IMR-90 (cell line): Measurements from ENCODE around the gene ARTN. TPM values are rescaled to one million over a fixed set of nuclear protein-coding genes. Genes with fewer than 3 reads are reported as not detected.

Experiments
- ATAC-seq: fragments of 200-7000 bp; cut with Tn5 transposase; 2 replicates; pipeline ENCODE4 v1.9.1; 2020; ENCODE audit warnings: low read depth, mild to moderate bottlenecking, moderate library complexity
- BruUV-seq: library from RNA; stranded (reverse); fragments of 400-500 nt; replicated peaks from 2 replicates; lab custom pipeline; 2021; lab: Mats Ljungman, UMichigan
- CTCF ChIA-PET: fragments of 300-600 bp; formaldehyde crosslinking; extraction: SDS; loops from one replicate; lab custom pipeline; 2021; ENCODE audit warnings: antibody characterized with exemption; lab: Yijun Ruan, JAX
- POLR2A ChIA-PET: fragments of 300-600 bp; sonication (Branson Sonifier 250); formaldehyde crosslinking; loops from one replicate; lab custom pipeline; 2022; ENCODE audit warnings: antibody characterized with exemption; ENCODE audit not compliant: unreplicated experiment; lab: Charles Lee
- DNase-seq: peaks from one replicate; pipeline ENCODE4 v3.0.0; 2013
- H2AFZ ChIP-seq: replicated peaks from 2 replicates; pipeline ENCODE3; 2013; ENCODE audit warnings: low read length, mild to moderate bottlenecking; ENCODE audit not compliant: poor library complexity
- H2AK5ac ChIP-seq: 2 replicates; pipeline ENCODE4 v1.6.1; 2013; ENCODE audit warnings: low read depth, low read length, inconsistent platforms
- H2AK9ac ChIP-seq: replicated peaks from 2 replicates; pipeline ENCODE3; 2013; ENCODE audit warnings: mild to moderate bottlenecking, low read depth, low read length, moderate library complexity; ENCODE audit not compliant: poor library complexity
- H2BK120ac ChIP-seq: 2 replicates; pipeline ENCODE4 v1.6.1; 2013; ENCODE audit warnings: low read depth, low read length, inconsistent platforms
- H2BK15ac ChIP-seq: 3 replicates; pipeline ENCODE4 v1.6.1; 2013; ENCODE audit warnings: low read depth, low read length, inconsistent platforms
- H2BK20ac ChIP-seq: 2 replicates; pipeline ENCODE4 v1.6.1; 2013; ENCODE audit warnings: low read depth, mild to moderate bottlenecking, inconsistent platforms, low read length, moderate library complexity
- H2BK5ac ChIP-seq: 2 replicates; pipeline ENCODE4 v1.6.1; 2013; ENCODE audit warnings: mild to moderate bottlenecking, low read depth, low read length, inconsistent platforms; ENCODE audit not compliant: poor library complexity, severe bottlenecking
- H3K14ac ChIP-seq: replicated peaks from 2 replicates; pipeline ENCODE4 v1.6.1; 2013; ENCODE audit warnings: low read depth, low read length, inconsistent platforms
- H3K18ac ChIP-seq: 2 replicates; pipeline ENCODE4 v1.6.1; 2013; ENCODE audit warnings: low read depth, low read length, control low read depth
- H3K23ac ChIP-seq: 2 replicates; pipeline ENCODE4 v1.6.1; 2013; ENCODE audit warnings: low read depth, low read length, inconsistent platforms
- H3K27ac ChIP-seq: 2 replicates; pipeline ENCODE4 v1.5.1; 2013; ENCODE audit warnings: mild to moderate bottlenecking, control low read depth, low read length; ENCODE audit not compliant: insufficient read depth
- H3K27me3 ChIP-seq: 2 replicates; pipeline ENCODE4 v1.6.1; 2013; ENCODE audit warnings: low read length; ENCODE audit not compliant: control insufficient read depth, insufficient read depth
- H3K36me3 ChIP-seq: 2 replicates; pipeline ENCODE4 v1.6.1; 2013; ENCODE audit warnings: low read length, mixed read lengths; ENCODE audit not compliant: control insufficient read depth, insufficient read depth
- H3K4ac ChIP-seq: 2 replicates; pipeline ENCODE4 v1.6.1; 2013; ENCODE audit warnings: low read depth, low read length, inconsistent platforms
- H3K4me1 ChIP-seq: 2 replicates; pipeline ENCODE4 v1.6.1; 2013; ENCODE audit warnings: low read length, mixed read lengths; ENCODE audit not compliant: control insufficient read depth, insufficient read depth
- H3K4me2 ChIP-seq: 2 replicates; pipeline ENCODE4 v1.6.1; 2013; ENCODE audit warnings: low read depth, mild to moderate bottlenecking, control low read depth, low read length, moderate library complexity
- H3K4me3 ChIP-seq: 2 replicates; pipeline ENCODE4 v1.5.1; 2013; ENCODE audit warnings: low read depth, mild to moderate bottlenecking, control low read depth, low read length, moderate library complexity; ENCODE audit not compliant: insufficient read depth
- H3K56ac ChIP-seq: 2 replicates; pipeline ENCODE4 v1.6.1; 2013; ENCODE audit warnings: low read length, inconsistent platforms; ENCODE audit not compliant: insufficient read depth; ENCODE audit errors: extremely low read depth
- H3K79me1 ChIP-seq, 2 experiments: 2 replicates each; pipeline ENCODE4 v1.6.1; 2013; ENCODE audit warnings: low read length in 2 of 2, inconsistent platforms in 1 of 2, low read depth in 1 of 2
- H3K9ac ChIP-seq: 2 replicates; pipeline ENCODE4 v1.6.1; 2013; ENCODE audit warnings: low read depth, low read length, control low read depth
- H3K9me1 ChIP-seq: 2 replicates; pipeline ENCODE4 v1.6.1; 2013; ENCODE audit warnings: low read length, inconsistent platforms; ENCODE audit not compliant: insufficient read depth
- H3K9me3 ChIP-seq: 2 replicates; pipeline ENCODE4 v1.6.1; 2013; ENCODE audit warnings: low read length; ENCODE audit not compliant: control insufficient read depth, insufficient read depth
- H4K20me1 ChIP-seq: 2 replicates; pipeline ENCODE4 v1.6.1; 2013; ENCODE audit warnings: low read length, inconsistent platforms; ENCODE audit not compliant: insufficient read depth
- H4K5ac ChIP-seq: 2 replicates; pipeline ENCODE4 v1.6.1; 2013; ENCODE audit warnings: mild to moderate bottlenecking, low read depth, low read length, control low read depth
- H4K8ac ChIP-seq, 2 experiments: 2 replicates each; pipeline ENCODE4 v1.6.1; 2013; ENCODE audit warnings: low read depth in 2 of 2, low read length in 2 of 2, control low read depth in 1 of 2, inconsistent platforms in 1 of 2
- H4K91ac ChIP-seq: 2 replicates; pipeline ENCODE4 v1.6.1; 2013; ENCODE audit warnings: low read depth, low read length, inconsistent platforms; ENCODE audit not compliant: insufficient read depth
- BHLHE40 ChIP-seq: fragments of 150-350 bp; IDR thresholded peaks from 2 replicates; pipeline ENCODE4 v1.6.1; 2016; ENCODE audit warnings: mild to moderate bottlenecking, low read depth, low read length
- CEBPB ChIP-seq: IDR thresholded peaks from 2 replicates; pipeline ENCODE4 v1.6.1; 2012; ENCODE audit warnings: low read depth, low read length, improper control_type of control experiment
- CHD1 ChIP-seq: IDR thresholded peaks from 2 replicates; pipeline ENCODE4 v1.6.1; 2012; ENCODE audit warnings: low read depth, low read length, improper control_type of control experiment
- FOS ChIP-seq: fragments of 150-350 bp; IDR thresholded peaks from 2 replicates; pipeline ENCODE4 v1.6.1; 2016; ENCODE audit warnings: low read depth, low read length
- MAFK ChIP-seq: IDR thresholded peaks from 2 replicates; pipeline ENCODE4 v1.6.1; 2012; ENCODE audit warnings: low read depth, low read length, improper control_type of control experiment
- MAZ ChIP-seq: IDR thresholded peaks from 2 replicates; pipeline ENCODE4 v1.6.1; 2012; ENCODE audit warnings: low read depth, mild to moderate bottlenecking, low read length, improper control_type of control experiment, moderate library complexity, borderline replicate concordance
- MXI1 ChIP-seq: IDR thresholded peaks from 2 replicates; pipeline ENCODE4 v1.6.1; 2012; ENCODE audit warnings: low read depth, mild to moderate bottlenecking, low read length, moderate library complexity, borderline replicate concordance
- POLR2A ChIP-seq: IDR thresholded peaks from 2 replicates; pipeline ENCODE4 v1.6.1; 2012; ENCODE audit warnings: mild to moderate bottlenecking, low read depth, low read length
- RAD21 ChIP-seq: IDR thresholded peaks from 2 replicates; pipeline ENCODE4 v1.6.1; 2012; ENCODE audit warnings: low read length, improper control_type of control experiment
- RFX5 ChIP-seq: IDR thresholded peaks from 2 replicates; pipeline ENCODE4 v1.8.0; 2012; ENCODE audit warnings: low read depth, mild to moderate bottlenecking, low read length, moderate library complexity
- SMC3 ChIP-seq: fragments of 150-350 bp; IDR thresholded peaks from 2 replicates; pipeline ENCODE4 v1.6.1; 2016; ENCODE audit warnings: low read depth, mild to moderate bottlenecking, antibody characterized with exemption, low read length, moderate library complexity
- WGBS, 2 experiments: methylation state at CpG; one replicate each; pipeline versions ENCODE4 v1.1.5 to v1.1.7; 2013; ENCODE audit warnings: missing lambda C conversion rate in 2 of 2; ENCODE audit not compliant: insufficient read length in 1 of 2; ENCODE audit errors: extremely low coverage in 2 of 2; 5-methylcytosine and 5-hydroxymethylcytosine counted together
- dilution Hi-C: fragments of 300-500 bp; cut with HindIII; formaldehyde crosslinking; loops from one replicate; pipeline ENCODE4 v1.14.3; 2018; ENCODE audit warnings: low sequenced_read_pairs; ENCODE audit not compliant: unreplicated experiment
- in situ Hi-C: fragments of 300-500 bp; cut with MboI; formaldehyde crosslinking; loops from 3 replicates; pipeline ENCODE4 v1.14.3; 2019; ENCODE audit warnings: low sequenced_read_pairs, inconsistent platforms, mixed read lengths
- intact Hi-C: fragments of 100-400 bp; cut with micrococcal nuclease; formaldehyde crosslinking; loops from 2 replicates; pipeline ENCODE4 v1.10.0; 2022
- polyA plus RNA-seq, 3 experiments: library from polyadenylated mRNA; depleted of rRNA; stranded (reverse); fragments of >200 nt; gene quantifications; 2 replicates each; pipeline ENCODE4 v1.2.3, GENCODE V29; 2012; ENCODE audit warnings: low replicate concordance in 1 of 3
- total RNA-seq: library from RNA; depleted of rRNA; stranded (reverse); fragments of >200 nt; gene quantifications from 2 replicates; pipeline ENCODE4 v1.2.3, GENCODE V29; 2012
- TF ChIP-seq, protein P1 (sequence below): fragments of 150-350 bp; IDR thresholded peaks from 2 replicates; pipeline ENCODE4 v1.6.1; 2017; ENCODE audit warnings: mild to moderate bottlenecking, antibody characterized with exemption, low read length, low read depth
- TF ChIP-seq, protein P2 (sequence below): conservative IDR thresholded peaks from 2 replicates; pipeline ENCODE4 v1.5.1; 2012; ENCODE audit warnings: mild to moderate bottlenecking, low read depth, low read length, improper control_type of control experiment
- TF ChIP-seq, protein P3 (sequence below): fragments of 150-350 bp; IDR thresholded peaks from 2 replicates; pipeline ENCODE4 v1.6.1; 2016; ENCODE audit warnings: low read depth, mild to moderate bottlenecking, low read length, moderate library complexity, borderline replicate concordance

ARTN gene
- total and polyA plus RNA-seq, 2 of the 4 experiments (the other 2 are of a cell fraction), result 0.29 TPM; not detected in 1

DNA sequence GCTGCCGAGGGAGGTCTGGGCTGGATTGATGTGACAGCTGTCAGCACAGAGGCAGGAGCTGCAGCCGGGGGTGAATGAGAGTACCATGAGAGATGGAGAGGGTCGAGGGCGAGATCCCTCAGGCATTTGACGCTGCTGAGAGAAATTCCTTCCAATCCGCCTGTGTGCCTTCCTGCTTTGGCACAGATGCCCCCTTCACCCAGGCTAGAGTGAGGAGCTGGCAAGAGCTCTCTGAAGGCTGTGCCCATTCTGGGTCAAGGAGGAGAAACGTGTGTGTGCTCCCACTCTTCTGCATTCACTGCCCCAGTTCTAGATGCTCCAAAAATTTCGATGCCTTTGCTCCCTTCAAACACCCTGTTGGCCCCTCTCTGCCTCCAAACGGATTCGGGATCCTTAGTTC, 4.8 kb downstream of the ARTN start:
- H3K23ac ChIP-seq, result no peak overlapping the region
- H3K18ac ChIP-seq, result no peak overlapping the region
- no peaks in the 10 kb centered on the region for H3K9me3 ChIP-seq
- no peak overlapping the region for H4K91ac ChIP-seq
- intact Hi-C loops, result no loop called here
- H3K36me3 ChIP-seq, result no peaks in the 10 kb centered on the region
- H2AK5ac ChIP-seq, result no peak overlapping the region
- no peak overlapping the region for H2BK120ac ChIP-seq
- H3K27me3 ChIP-seq, result no peaks in the 10 kb centered on the region; the same call in 1 of the 2 replicates
- 56% methylated on average over 3 of the region's 10 CpGs; no CpG with 5 or more reads in 1 of the 2 experiments for WGBS, 2 experiments
- H4K5ac ChIP-seq, result no peak overlapping the region
- no peak overlapping the region for H2AFZ ChIP-seq
- no peak overlapping the region for H2BK20ac ChIP-seq
- no peak overlapping the region for H3K4ac ChIP-seq
- H3K27ac ChIP-seq, result no peak overlapping the region
- H3K4me1 ChIP-seq, result peaks cover 4% of the 10 kb centered on the region; the same call in 1 of the 2 replicates
- no TSS peak for BruUV-seq
- DNase-seq (no peak), ATAC-seq (no peak)
- H3K79me1 ChIP-seq, result peaks cover 0 to 3% of the 10 kb centered on the region in 2 experiments; a peak in 1 of 4 replicates
- no peak overlapping the region for H2AK9ac ChIP-seq
- no peak overlapping the region for H3K14ac ChIP-seq
- no peak overlapping the region for H3K4me3 ChIP-seq
- TF ChIP-seq SMC3 (no peak), MAFK (no peak), FOS (no peak), POLR2A (no peak), MAZ (no peak), RFX5 (no peak), RAD21 (no peak), BHLHE40 (no peak), MXI1 (no peak), CHD1 (no peak), CEBPB (no peak)
- TF ChIP-seq, protein P1, sequence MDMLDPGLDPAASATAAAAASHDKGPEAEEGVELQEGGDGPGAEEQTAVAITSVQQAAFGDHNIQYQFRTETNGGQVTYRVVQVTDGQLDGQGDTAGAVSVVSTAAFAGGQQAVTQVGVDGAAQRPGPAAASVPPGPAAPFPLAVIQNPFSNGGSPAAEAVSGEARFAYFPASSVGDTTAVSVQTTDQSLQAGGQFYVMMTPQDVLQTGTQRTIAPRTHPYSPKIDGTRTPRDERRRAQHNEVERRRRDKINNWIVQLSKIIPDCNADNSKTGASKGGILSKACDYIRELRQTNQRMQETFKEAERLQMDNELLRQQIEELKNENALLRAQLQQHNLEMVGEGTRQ, result no peak
- TF ChIP-seq, protein P2, sequence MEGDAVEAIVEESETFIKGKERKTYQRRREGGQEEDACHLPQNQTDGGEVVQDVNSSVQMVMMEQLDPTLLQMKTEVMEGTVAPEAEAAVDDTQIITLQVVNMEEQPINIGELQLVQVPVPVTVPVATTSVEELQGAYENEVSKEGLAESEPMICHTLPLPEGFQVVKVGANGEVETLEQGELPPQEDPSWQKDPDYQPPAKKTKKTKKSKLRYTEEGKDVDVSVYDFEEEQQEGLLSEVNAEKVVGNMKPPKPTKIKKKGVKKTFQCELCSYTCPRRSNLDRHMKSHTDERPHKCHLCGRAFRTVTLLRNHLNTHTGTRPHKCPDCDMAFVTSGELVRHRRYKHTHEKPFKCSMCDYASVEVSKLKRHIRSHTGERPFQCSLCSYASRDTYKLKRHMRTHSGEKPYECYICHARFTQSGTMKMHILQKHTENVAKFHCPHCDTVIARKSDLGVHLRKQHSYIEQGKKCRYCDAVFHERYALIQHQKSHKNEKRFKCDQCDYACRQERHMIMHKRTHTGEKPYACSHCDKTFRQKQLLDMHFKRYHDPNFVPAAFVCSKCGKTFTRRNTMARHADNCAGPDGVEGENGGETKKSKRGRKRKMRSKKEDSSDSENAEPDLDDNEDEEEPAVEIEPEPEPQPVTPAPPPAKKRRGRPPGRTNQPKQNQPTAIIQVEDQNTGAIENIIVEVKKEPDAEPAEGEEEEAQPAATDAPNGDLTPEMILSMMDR, result no peak
- TF ChIP-seq, protein P3, sequence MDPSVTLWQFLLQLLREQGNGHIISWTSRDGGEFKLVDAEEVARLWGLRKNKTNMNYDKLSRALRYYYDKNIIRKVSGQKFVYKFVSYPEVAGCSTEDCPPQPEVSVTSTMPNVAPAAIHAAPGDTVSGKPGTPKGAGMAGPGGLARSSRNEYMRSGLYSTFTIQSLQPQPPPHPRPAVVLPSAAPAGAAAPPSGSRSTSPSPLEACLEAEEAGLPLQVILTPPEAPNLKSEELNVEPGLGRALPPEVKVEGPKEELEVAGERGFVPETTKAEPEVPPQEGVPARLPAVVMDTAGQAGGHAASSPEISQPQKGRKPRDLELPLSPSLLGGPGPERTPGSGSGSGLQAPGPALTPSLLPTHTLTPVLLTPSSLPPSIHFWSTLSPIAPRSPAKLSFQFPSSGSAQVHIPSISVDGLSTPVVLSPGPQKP, result no peak
- POLR2A ChIA-PET, result interaction anchor here (0.6 kb wide), 1 partner anchor 249 kb away, joined by 3 read pairs; no protein-coding TSS in a partner anchor
- no peak overlapping the region for H2BK5ac ChIP-seq
- no peak overlapping the region for H3K56ac ChIP-seq
- no peak overlapping the region for H2BK15ac ChIP-seq
- no peak overlapping the region for H3K4me2 ChIP-seq
- dilution Hi-C loops, result no loop called here
- in situ Hi-C loops, result no loop called here
- CTCF ChIA-PET, result interaction anchor here (1.1 kb wide), 1 partner anchor 175 kb away, joined by 6 read pairs; no protein-coding TSS in a partner anchor
- H4K20me1 ChIP-seq, result peaks cover 3% of the 10 kb centered on the region; the same call in 1 of the 2 replicates
- H3K9me1 ChIP-seq, result peaks cover 3% of the 10 kb centered on the region; the same call in 1 of the 2 replicates
- H4K8ac ChIP-seq, result no peak overlapping the region
- H3K9ac ChIP-seq, result no peak overlapping the region
